Stimulated activated CD4-positive, alpha-beta T cell treated with anti-CD3 and anti-CD28 coated beads, Interleukin-4, amount 100 ng/mL, for 48 hours (primary cell): ENCODE measurements around the gene SEZ6L.

Experiments used
- DNase-seq, 2 donors: peaks; one replicate each; pipeline ENCODE4 v3.0.0-alpha.2; 2020; ENCODE audit warnings: low read depth in 2 of 2

SEZ6L gene

DNA sequence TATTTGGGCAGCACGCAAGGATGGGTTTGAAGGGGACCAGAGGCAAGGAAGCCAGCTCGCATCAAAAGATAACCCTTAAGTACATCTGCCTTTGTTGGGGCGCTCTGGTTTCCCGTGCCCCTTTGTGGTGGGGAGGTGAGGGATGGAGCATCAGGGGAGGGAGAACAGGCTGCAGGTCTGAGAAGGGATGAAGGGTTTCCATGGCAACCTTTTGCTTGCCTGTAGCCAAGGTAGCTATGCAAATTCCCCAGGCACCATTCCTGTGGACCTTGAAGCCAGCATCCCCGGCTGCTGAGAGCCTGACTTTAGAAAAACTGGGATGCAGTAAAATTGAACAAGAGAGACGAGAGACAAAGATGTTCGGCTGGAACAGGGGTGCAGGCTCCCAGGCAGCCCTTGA is 75.7 kb downstream of the SEZ6L start:
- DNase-seq = no peak

DNA sequence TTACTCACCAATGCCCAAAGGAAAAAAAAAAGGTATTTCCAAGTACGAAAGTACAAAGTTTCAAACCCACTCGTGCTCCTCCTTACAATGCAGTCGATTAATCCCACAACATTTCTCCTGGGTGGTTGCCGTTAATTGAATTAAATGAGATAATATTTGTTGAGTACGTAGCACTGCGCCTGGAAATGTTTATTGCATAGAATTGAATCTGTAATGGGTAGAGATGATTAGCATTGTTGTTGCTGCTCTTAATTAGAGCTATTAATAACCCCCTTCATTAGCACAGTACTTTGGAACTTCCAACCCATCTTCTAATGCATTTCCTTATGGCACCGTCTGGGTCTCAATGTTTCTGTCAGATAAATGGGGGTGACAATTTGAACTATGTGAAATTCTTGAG is 77.3 kb downstream of the SEZ6L start:
- DNase-seq = no peak

DNA sequence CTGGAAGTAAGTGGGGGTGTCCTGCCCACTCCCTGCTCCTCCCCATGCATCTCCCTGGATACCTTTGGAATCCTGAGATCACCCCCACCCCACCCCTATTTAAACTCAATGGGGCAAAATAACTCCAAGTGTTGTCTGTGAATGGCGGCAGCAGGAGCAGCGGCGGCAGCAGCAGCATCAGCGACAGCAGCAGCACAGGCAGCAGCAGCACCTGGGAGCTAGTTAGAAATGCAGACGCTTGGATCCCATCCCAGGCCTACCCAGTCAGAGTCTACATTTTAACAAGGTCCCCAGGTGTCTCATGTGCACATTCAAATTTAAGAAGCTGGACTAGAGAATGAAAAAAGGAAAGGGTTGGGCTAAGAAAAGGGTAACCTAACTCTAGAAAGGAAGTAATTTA is 82.6 kb downstream of the SEZ6L start:
- no peak for DNase-seq

DNA sequence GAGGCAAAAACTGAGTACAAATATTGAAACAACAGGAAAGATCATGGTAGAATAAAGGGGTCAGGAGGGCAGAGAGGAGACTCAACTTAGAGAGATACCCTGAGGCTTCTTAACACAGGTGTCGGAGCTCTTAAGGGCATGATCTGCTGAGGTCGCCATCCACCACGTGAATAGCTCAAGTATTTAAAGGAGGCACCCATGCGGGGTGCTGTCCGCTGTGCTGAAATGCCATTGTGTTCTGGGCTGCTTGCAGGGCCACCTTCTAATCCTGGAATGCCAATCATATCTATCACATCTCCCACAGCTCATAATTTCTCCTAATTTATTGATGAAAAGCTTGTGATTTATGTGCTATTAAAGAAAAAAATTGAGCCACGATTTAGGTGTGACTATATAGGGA is 90.2 kb downstream of the SEZ6L start:
- peak in 1 of 2 donors; percentile 5 for DNase-seq

DNA sequence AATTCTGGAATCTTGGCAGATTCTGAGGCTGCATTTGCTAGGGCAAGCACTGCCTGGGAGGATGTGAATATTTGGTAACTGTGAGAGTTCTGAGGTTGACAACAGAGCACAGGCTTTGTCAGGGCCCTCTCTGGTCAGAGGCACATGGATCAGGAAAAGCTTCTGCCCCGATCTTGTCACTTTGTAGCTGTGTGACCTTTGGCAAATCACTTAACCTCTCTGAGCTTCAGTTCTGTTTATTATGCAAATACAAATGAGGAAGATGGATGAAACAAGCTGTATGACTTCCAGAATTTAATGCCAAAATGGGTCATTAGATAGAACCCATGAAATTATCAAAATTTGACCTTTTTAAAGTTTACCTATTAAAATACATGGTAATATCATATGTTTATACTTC is 94.9 kb downstream of the SEZ6L start:
- DNase-seq = no peak

DNA sequence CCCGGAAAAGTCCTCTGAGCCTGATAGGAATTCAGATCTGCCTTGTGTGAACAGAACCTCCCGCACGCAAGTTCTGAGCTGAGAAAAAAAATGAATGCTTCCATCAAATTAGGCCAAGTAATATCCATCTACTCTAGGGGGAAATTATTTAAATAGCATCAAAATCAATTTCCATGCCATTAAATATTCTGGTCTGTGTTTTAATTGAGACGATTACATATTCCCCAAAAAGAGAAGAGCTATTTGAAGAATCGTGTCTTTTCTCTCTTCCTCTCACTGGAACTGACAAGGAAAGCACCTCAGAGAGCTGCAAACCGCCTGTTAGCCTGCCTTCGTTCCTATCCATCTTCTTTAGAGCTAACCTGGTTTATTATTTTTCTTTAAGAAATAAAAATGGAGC is 96.0 kb downstream of the SEZ6L start:
- DNase-seq = no peak

DNA sequence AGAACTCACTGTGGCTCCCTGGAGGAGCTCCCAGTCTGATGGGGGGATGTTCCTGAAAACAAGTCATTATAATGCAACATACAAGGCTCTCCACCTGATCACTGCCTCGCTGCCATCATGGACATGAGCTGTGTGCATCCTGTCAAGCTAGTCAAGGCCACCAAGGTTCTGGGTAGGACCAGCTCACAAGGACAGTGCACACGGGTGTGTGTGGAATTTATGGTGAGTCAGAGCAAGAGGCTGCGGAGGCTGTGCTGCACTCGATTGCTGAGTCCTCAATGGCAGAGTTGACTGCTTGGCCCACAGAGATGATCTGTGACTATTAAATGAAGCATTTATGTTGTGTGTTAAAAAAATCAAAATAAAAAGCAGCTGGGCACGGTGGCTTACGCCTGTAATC is 96.6 kb downstream of the SEZ6L start:
- DNase-seq = no peak

DNA sequence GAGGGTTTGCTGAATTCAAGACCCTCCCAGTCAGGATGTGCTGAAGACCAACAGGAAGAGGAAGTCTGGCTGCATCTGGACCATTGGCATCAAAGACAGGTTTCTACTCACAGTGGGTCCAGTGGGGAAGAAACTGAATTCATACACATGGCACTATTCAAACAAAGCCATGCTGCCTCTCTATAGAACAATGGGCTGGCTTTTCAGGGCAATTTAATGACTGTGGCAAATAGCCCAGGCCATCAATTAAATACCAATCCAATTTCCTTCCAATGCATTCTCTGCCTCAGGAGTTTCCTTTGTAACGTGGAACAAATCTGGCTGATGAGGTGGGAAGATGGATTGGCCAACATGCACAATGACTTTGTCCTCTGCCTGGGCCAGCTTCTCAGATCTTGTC is 98.6 kb downstream of the SEZ6L start:
- no peak for DNase-seq

DNA sequence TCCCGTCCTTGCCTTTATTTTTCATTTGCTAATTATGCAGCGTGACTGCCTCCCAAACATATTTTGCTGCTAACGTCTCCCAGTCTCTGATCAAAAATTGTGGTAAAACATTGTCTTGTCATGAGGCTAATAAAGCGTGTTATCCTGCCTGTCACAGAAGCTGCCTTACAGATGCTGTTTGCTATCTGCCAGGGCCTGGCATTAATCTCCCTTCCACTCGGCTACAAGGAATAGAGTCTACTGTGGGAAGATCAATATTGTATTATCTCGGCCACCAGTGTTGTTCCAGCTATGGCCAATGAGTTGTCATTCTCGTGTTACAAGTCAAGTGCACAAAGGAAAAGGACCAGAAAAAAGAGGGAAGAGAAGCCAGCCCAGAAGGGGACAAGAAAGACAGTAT is 100.3 kb downstream of the SEZ6L start:
- DNase-seq = no peak

DNA sequence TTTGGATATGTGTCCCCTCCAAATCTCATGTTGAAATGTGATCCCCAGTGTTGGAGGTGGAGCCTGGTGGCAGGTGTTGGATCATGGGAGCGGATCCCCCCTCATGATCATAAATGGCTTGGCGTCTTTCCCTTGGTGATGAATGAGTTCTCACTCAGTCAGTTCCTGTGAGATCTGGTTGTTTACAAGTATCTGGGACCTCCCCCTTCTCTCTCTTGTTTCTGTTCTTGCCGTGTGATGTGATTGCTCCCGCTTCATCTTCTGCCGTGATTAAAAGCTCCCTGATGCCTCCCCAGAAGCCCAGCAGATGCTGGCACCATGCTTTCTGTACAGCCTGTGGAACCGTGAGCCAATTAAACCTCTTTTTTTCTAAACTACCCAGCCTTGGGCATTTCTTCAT is 102.2 kb downstream of the SEZ6L start:
- no peak for DNase-seq

DNA sequence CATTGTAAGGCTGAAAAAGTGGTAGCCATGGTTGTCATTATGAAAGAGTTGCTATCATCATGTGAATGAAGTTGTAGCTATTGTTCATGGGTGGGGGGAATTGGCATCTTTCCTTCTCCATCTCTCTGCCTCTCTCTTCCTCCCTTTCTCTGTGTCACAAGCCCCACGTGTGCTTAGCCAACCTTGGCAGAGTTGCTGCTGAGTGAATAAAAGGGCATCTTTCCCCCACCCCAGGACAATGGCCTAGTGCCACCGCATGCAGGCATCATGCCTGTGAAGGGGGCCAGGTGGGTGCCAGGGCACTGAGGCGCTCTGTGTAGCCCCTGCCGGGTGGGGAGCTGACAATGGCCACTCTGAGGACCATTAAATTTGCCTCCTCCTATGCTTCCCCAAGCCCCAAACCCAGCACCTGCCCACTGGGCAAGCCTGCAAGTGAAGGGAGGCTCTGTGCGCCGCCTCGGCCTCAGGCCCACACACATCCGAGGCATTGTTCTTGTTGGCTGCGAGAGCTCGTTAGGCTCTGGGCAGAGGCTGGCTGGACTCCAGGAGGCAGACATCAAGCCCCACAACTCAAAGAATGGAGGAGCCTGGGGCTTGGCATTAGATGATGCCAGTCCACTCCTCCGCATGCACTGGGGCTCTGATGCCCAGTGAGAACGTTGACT is 103.9 kb downstream of the SEZ6L start:
- DNase-seq = no peak

DNA sequence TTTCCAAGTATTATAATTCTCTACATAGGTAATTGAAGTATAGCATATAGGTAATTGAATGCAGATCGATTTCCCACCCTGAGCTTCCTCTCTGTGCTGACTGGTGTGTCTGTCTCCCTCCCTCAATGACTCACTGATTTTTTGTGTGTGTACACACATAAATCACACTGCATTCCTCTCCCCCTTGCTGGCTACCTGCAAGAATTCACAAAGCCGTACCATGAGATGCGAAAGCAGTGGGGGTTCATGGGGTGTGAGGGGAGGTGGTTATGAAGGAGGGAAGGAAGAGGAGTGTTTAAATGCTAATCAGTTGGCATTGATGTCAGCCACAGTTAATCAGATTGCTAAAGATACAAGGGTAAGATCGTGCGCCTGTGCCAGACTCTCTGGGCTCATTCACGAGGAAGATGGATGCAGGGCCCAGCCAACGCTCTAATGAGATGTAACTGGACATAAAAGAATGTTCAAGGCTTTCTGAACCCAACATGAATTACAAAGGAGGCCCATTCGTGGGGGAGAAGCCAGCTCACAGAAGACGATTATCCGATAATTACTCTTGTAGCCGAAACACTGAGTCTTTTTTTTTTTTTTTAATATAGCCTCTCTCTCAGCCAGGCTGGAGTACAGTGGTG is 107.4 kb downstream of the SEZ6L start:
- no peak for DNase-seq

DNA sequence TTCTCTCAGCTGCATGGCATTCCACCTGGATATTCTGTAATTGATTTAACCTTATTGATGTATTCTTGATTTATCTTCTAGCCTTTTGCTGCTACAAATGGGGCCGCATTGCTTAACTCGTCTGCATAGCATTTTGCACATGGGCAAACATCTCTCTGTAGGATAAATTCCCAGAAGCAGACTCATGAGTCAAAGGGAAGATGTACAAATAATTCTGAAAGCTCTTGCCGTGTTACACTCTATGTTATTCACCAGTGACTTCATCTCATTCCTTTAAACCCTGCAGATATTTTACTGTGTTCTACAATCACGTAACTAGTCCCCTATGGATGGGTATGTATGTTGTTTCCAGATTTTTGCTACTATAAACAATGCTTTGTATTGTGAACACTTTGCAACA is 112.7 kb downstream of the SEZ6L start:
- DNase-seq = no peak

DNA sequence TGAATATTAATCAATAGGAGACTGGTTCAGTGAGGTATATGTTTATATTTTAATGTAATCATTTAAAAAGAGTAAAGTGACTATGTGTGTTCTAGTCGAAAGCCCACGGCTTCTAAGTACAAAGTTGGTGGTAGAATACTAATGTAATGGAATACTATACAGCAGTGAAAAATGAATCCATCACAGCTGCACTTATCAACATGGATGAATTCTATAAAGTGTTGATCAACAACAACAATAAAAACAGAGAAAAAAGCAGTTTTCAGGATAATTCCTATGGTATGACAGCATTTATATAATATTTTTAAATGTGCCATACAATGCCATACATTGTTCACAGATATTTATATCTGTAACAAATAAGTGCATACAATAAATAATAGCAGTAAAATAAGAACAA is 114.1 kb downstream of the SEZ6L start:
- no peak for DNase-seq

DNA sequence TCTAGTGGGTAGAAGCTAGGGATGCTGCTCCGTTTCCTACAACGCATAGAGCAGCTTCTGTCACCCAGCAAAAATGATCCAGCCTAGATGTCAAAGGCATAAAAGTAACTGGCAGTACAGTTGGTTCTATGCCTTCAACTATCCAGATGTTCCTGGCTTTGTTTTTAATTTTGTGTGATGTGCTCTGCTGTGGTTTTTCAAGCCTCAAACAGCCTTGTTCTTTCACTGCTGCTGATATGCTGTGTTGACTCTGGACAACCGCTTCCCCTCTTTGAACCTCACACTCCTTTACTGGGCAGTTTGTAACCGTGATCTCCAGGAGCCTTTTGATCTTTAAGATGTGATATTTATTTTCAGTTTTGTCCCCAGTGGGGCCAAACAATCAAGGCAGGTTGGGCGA is 116.4 kb downstream of the SEZ6L start:
- no peak for DNase-seq

DNA sequence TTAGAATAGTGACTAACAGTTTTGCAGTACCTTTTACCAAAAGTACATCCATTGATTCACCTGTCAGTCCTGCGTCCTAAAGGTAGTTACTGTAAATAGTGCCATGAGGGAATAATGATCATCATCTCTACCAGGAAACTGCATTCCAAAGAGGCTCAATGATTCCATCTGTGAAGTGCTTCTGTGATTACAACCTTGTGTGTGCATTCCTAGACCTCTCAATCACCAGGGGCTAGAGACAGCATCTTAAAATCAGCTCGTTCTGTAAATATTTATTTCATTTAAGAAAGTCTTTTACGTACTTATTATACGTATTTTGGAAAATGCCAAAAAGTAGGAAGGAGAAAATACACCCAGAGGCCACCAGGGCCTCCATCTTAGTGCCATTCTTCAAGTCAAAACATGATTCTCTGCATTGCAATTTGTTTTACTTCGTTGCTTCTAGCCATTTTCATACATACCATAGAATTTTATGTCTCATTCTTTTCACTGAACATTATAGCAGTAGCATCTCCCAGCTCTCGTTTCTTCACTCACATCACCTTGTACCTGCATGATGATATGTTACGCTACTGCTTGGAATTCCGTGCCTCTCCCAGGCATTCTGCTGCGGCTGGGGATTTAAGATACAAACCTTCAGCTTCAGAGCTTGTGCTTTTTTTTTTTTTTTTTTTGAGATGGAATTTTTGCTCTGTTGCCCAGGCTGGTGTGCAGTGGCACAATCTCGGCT is 117.0 kb downstream of the SEZ6L start:
- no peak for DNase-seq

DNA sequence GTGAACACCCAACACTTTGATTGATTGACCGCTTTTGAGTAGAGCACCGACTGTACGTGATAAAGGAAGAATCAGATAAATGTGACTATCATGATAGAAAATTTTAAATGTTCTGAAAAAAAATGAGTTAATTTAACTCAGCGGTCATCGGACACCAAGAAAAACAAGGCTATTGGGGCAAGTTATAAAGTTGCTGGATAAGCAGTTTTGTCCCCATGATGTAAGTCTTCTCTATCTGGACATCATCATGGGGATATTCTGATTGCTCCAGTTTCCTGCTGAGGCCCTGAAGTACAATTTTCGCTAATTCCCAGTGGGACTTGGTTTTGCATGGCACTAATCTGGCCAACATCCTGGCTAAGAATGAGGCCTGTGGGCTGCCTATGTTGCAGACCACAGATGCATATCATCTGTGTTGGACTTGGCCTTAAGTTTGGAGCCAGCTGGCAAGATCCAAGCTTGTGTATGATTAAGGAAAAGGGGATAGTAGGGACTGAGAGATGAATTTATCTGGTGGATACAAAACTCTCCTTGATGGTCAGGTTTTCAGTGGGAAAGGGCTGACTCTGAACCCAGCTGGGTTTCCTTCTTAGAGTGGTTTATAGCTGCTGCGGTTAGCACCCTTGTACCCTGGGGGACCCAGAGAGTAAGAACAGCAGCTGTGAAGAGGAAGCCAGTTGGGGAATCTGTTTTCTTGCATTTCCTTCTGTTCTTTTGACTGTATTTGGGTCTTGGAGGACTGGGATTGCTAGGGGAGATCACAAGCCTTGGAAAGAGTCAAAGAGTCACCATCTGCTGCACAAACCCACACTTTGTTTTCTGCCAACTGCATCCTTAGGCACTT is 118.3 kb downstream of the SEZ6L start:
- DNase-seq = no peak

DNA sequence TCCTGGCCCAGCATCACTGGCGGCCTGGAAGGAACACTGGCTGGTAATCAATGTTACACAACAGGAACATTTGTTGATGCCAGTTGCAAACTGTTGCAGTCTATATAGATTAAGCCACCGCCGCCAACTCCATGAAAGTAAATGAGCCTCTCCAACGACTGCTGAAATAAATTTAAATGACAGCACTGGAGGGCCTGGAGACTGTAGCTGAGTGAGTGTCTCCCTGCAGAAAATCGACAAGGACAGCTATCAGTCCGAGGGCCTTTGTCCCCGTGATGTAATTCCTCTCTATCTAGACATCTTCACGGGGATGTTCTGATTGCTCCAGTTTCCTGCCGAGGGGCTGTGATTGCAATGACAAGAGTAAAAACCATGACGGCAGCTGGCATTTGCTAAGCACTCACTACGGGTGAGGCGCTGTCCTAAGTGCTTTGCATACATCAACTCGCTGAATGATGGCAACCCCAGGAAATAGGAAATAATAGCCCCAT is 120.4 kb downstream of the SEZ6L start:
- DNase-seq = no peak

DNA sequence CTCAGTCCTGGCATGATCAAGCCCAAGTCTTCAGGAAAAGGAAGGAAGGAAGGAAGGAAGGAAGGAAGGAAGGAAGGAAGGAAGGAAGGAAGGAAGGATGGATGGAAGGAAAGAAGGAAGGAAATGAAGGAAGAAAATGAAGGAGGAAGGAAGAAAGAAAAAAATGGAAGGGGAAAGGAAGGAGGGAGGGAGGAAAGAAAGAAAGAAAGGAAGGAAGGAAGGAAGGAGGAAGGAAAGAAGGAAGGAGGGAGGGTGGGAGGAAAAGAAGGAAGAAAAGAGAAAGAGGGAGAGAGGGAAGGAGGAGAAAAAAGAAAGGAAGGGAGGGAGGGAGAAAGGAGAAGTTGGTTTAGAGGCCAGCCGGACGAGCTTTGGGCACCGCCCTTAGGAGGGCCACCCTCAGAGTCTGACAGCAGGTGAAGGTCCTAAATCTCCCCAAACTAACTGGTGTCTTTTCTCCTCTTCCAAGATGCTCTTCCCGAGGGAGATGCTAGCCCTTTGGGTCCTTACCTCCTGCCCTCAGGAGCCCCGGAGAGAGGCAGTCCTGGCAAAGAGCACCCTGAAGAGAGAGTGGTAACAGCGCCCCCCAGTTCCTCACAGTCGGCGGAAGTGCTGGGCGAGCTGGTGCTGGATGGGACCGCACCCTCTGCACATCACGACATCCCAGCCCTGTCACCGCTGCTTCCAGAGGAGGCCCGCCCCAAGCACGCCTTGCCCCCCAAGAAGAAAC is 122.8 kb downstream of the SEZ6L start:
- no peak for DNase-seq

DNA sequence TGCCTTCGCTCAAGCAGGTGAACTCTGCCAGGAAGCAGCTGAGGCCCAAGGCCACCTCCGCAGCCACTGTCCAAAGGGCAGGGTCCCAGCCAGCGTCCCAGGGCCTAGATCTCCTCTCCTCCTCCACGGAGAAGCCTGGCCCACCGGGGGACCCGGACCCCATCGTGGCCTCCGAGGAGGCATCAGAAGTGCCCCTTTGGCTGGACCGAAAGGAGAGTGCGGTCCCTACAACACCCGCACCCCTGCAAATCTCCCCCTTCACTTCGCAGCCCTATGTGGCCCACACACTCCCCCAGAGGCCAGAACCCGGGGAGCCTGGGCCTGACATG is 123.4 kb downstream of the SEZ6L start:
- DNase-seq = no peak

DNA sequence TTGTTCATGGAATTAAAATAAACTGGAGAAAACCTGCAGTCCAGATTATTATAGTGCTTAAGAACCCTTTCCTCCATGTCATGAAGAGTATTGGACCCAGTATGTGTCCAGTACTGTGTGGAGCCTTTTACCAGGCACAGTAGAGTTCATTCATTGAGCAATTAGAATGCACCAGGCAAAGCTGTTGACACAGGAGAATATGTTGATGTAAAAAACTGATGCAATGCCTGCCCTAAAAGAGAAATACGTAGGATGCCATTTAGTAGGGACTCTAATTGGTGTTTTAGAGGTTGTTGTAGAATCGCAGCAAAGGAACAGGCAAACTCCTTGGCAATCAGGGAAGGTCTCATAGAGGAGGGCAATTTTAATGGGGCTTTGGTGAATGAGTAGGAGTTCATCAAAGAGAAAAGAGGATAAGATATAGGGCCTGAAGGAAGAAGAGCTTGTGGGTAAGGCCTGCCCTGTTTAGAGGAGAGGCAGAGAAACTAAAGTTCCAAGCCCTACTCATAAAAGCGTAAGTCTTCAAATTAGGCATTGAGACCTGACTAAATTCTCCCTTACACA is 126.4 kb downstream of the SEZ6L start:
- no peak for DNase-seq
